HUES6 (cell line): ENCODE results near the gene HACD1.
"Not testable (repeated sequence)": the region's sequence is repeated elsewhere in the genome, so short reads cannot be mapped to it uniquely, and the experiment has no call there.

Source experiments
- H3K27ac ChIP-seq: 2 replicates; pipeline ENCODE4 v1.7.0; 2013; ENCODE audit warnings: low read depth, mild to moderate bottlenecking, low read length, inconsistent platforms
- H3K27me3 ChIP-seq: 2 replicates; pipeline ENCODE4 v1.6.1; 2013; ENCODE audit warnings: low read length; ENCODE audit not compliant: control insufficient read depth, insufficient read depth
- H3K36me3 ChIP-seq: 2 replicates; pipeline ENCODE4 v1.6.1; 2013; ENCODE audit warnings: low read length; ENCODE audit not compliant: control insufficient read depth, insufficient read depth
- H3K4me1 ChIP-seq: 2 replicates; pipeline ENCODE4 v1.6.1; 2013; ENCODE audit warnings: low read length; ENCODE audit not compliant: control insufficient read depth, insufficient read depth
- H3K4me3 ChIP-seq: 2 replicates; pipeline ENCODE4 v1.5.1; 2013; ENCODE audit warnings: low read depth, low read length
- H3K9ac ChIP-seq: one replicate; pipeline ENCODE4 v1.6.1; 2013; ENCODE audit warnings: mild to moderate bottlenecking, low read length
- H3K9me3 ChIP-seq: 2 replicates; pipeline ENCODE4 v1.6.1; 2013; ENCODE audit warnings: low read depth, low read length; ENCODE audit not compliant: control insufficient read depth, insufficient read depth

HACD1 gene

DNA sequence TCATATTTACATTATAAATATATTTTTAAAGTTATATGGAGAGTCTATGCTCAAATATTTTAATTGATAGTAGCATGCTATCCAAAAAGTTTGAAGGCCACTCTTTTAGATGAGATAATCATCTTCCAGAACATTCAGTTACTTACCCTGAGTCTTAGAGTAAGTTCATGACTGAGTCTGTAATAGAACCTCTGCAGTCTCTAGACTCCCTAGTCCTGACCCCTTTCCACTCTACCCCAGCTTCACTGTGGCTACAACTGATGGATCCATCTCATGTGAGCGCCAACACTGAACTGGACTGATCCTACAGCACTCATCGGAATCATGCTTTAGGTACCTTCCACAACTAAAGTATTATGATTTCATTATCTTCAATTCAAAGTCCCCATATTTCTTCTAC lies 10.1 kb downstream of the HACD1 start:
- H3K36me3 ChIP-seq: 0 out of 2 replicates have a peak, but pooled peaks cover 3% of the 10 kb centered on the region
- H3K4me1 ChIP-seq: no peaks in the 10 kb centered on the region
- H3K27me3 ChIP-seq: no peaks in the 10 kb centered on the region
- no peak overlapping the region for H3K27ac ChIP-seq
- no peaks in the 10 kb centered on the region for H3K9me3 ChIP-seq
- no peak overlapping the region for H3K4me3 ChIP-seq
- no peak overlapping the region for H3K9ac ChIP-seq

DNA sequence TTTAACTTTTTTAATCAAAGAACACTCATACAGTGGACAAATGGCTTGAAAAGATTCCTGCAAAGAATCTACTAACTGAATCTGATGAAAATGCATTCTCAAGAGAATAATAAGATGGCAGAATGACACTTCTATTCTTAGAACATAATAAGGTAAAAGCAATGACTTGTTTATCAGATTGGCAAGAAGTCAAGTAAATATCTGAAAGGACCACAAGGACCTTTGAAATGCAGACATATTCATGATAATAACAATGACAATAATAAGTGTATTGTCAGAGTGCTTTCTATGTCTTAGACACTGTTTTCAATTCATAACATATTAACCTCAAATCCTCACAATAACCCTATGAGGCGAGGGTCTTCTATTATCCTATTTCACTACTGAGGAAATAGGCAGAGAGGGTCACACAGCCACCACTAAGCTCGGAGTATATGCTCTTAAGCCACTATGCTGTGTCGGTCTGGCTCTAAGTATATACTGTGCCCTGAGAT lies 10.6 kb downstream of the HACD1 start:
- no peak overlapping the region for H3K4me3 ChIP-seq
- no peak overlapping the region for H3K9ac ChIP-seq
- no peak overlapping the region for H3K27ac ChIP-seq
- no peaks in the 10 kb centered on the region for H3K27me3 ChIP-seq
- peaks cover 5% of the 10 kb centered on the region; the same call in 1 of the 2 replicates for H3K36me3 ChIP-seq
- H3K9me3 ChIP-seq: no peaks in the 10 kb centered on the region
- no peaks in the 10 kb centered on the region for H3K4me1 ChIP-seq

GRCh38 chr10:17605936-17606335 lies 11.2 kb downstream of the HACD1 start:
- no peaks in the 10 kb centered on the region for H3K9me3 ChIP-seq
- no peak overlapping the region for H3K4me3 ChIP-seq
- H3K36me3 ChIP-seq: peaks cover 6% of the 10 kb centered on the region; the same call in 1 of the 2 replicates
- H3K27ac ChIP-seq: no peak overlapping the region
- H3K27me3 ChIP-seq: no peaks in the 10 kb centered on the region
- no peak overlapping the region for H3K9ac ChIP-seq
- H3K4me1 ChIP-seq: no peaks in the 10 kb centered on the region

DNA sequence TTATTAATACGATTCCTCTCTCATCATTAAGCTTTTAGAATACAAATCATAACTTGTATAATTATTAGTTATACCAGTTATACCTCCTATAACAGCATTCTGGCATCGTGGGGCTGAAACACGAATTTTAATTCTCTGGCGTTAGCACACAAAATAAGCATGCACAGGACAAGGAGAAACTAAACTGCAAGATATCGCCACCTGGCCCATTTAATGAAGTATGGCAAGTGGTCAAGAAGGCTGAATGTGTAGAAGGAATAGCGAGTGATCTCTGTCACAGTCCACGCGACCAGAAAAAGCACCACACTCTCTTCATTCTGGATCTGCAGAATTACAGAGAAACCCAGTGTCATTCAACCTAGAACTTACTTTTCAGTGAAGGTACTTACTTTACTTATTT lies 18.1 kb downstream of the HACD1 start:
- H3K4me3 ChIP-seq: no peak overlapping the region
- H3K4me1 ChIP-seq: no peaks in the 10 kb centered on the region
- no peaks in the 10 kb centered on the region for H3K27me3 ChIP-seq
- H3K9ac ChIP-seq: no peak overlapping the region
- peaks cover 9% of the 10 kb centered on the region; the same call in 1 of the 2 replicates for H3K36me3 ChIP-seq
- no peak overlapping the region for H3K27ac ChIP-seq
- H3K9me3 ChIP-seq: no peaks in the 10 kb centered on the region

DNA sequence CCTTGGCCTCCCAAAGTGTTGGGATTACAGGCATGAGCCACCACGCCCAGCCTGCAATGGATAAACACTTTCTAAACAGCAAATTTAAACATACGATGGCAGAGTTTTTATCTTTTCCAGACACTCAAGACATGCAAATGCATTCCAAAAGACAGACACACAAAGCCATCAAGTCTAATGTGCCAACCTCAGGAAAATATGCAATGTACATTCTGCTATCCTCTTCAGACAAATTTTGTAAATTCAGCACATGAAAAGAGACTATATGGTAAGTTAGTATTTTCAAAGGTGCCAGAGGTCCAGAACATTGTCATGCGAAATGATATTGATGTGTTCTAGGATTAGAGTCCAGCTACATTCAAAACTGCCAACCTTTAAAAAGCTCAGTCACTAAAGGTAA lies 19.8 kb downstream of the HACD1 start:
- Histone ChIP-seq H3K9me3 (no peaks in the 10 kb centered on the region), H3K4me1 (no peaks in the 10 kb centered on the region), H3K27ac (no peak overlapping the region), H3K27me3 (no peaks in the 10 kb centered on the region), H3K9ac (no peak overlapping the region), H3K36me3 (peaks cover 6% of the 10 kb centered on the region; the same call in 1 of the 2 replicates), H3K4me3 (no peak overlapping the region)

- H3K4me1 ChIP-seq: peaks cover 5% of the 10 kb centered on the region; the same call in 1 of the 2 replicates
- H3K9ac ChIP-seq: no peak overlapping the region
- no peak overlapping the region for H3K4me3 ChIP-seq
- no peaks in the 10 kb centered on the region for H3K36me3 ChIP-seq
- no peaks in the 10 kb centered on the region for H3K27me3 ChIP-seq
- H3K9me3 ChIP-seq: no peaks in the 10 kb centered on the region
- no peak overlapping the region for H3K27ac ChIP-seq
Observed at GRCh38 chr10:17590969-17591645, 26.1 kb downstream of the HACD1 start.

- not testable (repeated sequence) for H3K27ac ChIP-seq, H3K36me3 ChIP-seq
Observed at GRCh38 chr10:17589316-17589715, 27.9 kb downstream of the HACD1 start.

GRCh38 chr10:17588420-17588819 lies 28.8 kb downstream of the HACD1 start:
- Histone ChIP-seq H3K9ac (no peak overlapping the region), H3K9me3 (no peaks in the 10 kb centered on the region), H3K4me3 (no peak overlapping the region), H3K27me3 (no peaks in the 10 kb centered on the region), H3K27ac (no peak overlapping the region), H3K36me3 (no peaks in the 10 kb centered on the region), H3K4me1 (peaks cover 5% of the 10 kb centered on the region; the same call in 1 of the 2 replicates)

More at GRCh38 chr10:17589316-17589715, 27.9 kb downstream of the HACD1 start:
- not testable (repeated sequence) for H3K9me3 ChIP-seq, H3K4me3 ChIP-seq, H3K4me1 ChIP-seq, H3K9ac ChIP-seq, H3K27me3 ChIP-seq

GRCh38 chr10:17587321-17587720 lies 29.9 kb downstream of the HACD1 start:
- not testable (repeated sequence) for H3K4me1 ChIP-seq, H3K27me3 ChIP-seq, H3K9me3 ChIP-seq, H3K9ac ChIP-seq, H3K36me3 ChIP-seq, H3K27ac ChIP-seq, H3K4me3 ChIP-seq

- peaks cover 5% of the 10 kb centered on the region; the same call in 1 of the 2 replicates for H3K4me1 ChIP-seq
- no peak overlapping the region for H3K9ac ChIP-seq
- no peaks in the 10 kb centered on the region for H3K9me3 ChIP-seq
- H3K4me3 ChIP-seq: no peak overlapping the region
- H3K27me3 ChIP-seq: no peaks in the 10 kb centered on the region
- H3K36me3 ChIP-seq: no peaks in the 10 kb centered on the region
- 0 out of 2 replicates have a peak overlapping the region, but pooled peaks have one; percentile 26 for H3K27ac ChIP-seq
Observed at GRCh38 chr10:17586821-17587234, 30.3 kb downstream of the HACD1 start.

- no peak overlapping the region for H3K9ac ChIP-seq
- H3K9me3 ChIP-seq: no peaks in the 10 kb centered on the region
- no peak overlapping the region for H3K4me3 ChIP-seq
- no peaks in the 10 kb centered on the region for H3K27me3 ChIP-seq
- H3K4me1 ChIP-seq: peaks cover 5% of the 10 kb centered on the region; the same call in 1 of the 2 replicates
- H3K27ac ChIP-seq: no peak overlapping the region
- H3K36me3 ChIP-seq: no peaks in the 10 kb centered on the region
Observed at GRCh38 chr10:17585016-17585415, 32.2 kb downstream of the HACD1 start.
